ENCODE data around the gene EDAR. TPM values are rescaled to one million over a fixed set of nuclear protein-coding genes. Genes with fewer than 3 reads are reported as not detected.

Gene EDAR
- polyA plus RNA-seq, 3 donors, result not detected

- Histone ChIP-seq H3K36me3 (replicated peaks in 1 of 2; ENCODE audit: control insufficient read depth in 1 of 2, insufficient read depth in 2 of 2, low read length in 2 of 2) (no peaks in the 10 kb centered on the region), H3K4me2 (replicated peaks; ENCODE audit: extremely low read depth, low read length, poor library complexity, severe bottlenecking) (no peak overlapping the region), H3K79me2 (ENCODE audit: insufficient read depth, low read length) (no peaks in the 10 kb centered on the region), H3K4me1 (ENCODE audit: control insufficient read depth in 1 of 2, insufficient read depth in 2 of 2, low read length in 2 of 2) (no peaks in the 10 kb centered on the region), H3K4me3 (replicated peaks in 1 of 3; ENCODE audit: low read depth in 2 of 3, low read length in 3 of 3) (no peak overlapping the region), H3K9me3 (replicated peaks in 1 of 2; ENCODE audit: control insufficient read depth in 1 of 2, insufficient read depth in 1 of 2, low read length in 2 of 2) (no peaks in the 10 kb centered on the region), H3K27me3 (ENCODE audit: control insufficient read depth in 2 of 2, insufficient read depth in 2 of 2, low read length in 2 of 2) (no peaks in the 10 kb centered on the region), H2AFZ (ENCODE audit: insufficient read depth, low read depth, low read length, poor library complexity, severe bottlenecking) (no peak overlapping the region), H4K20me1 (ENCODE audit: insufficient read depth, low read length) (no peaks in the 10 kb centered on the region), H3K27ac (ENCODE audit: low read depth in 1 of 2, low read length in 2 of 2) (no peak overlapping the region), H3K9ac (ENCODE audit: insufficient read depth, low read length, poor library complexity, severe bottlenecking) (no peak overlapping the region)
- Mint-ChIP-seq H3K27ac (no peak overlapping the region), H3K4me3 (no peak overlapping the region), H3K27me3 (ENCODE audit: low read depth in 3 of 3) (peaks cover 0 to 5% (median 0%) of the 10 kb centered on the region in 3 donors), H3K36me3 (no peaks in the 10 kb centered on the region), H3K9me3 (no peaks in the 10 kb centered on the region), H3K4me1 (no peaks in the 10 kb centered on the region)
- TF ChIP-seq, protein P1, sequence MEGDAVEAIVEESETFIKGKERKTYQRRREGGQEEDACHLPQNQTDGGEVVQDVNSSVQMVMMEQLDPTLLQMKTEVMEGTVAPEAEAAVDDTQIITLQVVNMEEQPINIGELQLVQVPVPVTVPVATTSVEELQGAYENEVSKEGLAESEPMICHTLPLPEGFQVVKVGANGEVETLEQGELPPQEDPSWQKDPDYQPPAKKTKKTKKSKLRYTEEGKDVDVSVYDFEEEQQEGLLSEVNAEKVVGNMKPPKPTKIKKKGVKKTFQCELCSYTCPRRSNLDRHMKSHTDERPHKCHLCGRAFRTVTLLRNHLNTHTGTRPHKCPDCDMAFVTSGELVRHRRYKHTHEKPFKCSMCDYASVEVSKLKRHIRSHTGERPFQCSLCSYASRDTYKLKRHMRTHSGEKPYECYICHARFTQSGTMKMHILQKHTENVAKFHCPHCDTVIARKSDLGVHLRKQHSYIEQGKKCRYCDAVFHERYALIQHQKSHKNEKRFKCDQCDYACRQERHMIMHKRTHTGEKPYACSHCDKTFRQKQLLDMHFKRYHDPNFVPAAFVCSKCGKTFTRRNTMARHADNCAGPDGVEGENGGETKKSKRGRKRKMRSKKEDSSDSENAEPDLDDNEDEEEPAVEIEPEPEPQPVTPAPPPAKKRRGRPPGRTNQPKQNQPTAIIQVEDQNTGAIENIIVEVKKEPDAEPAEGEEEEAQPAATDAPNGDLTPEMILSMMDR (IDR thresholded peaks at IDR 0.05), result no peak
- intact Hi-C loops (cut with micrococcal nuclease), result no loop called here
- WGBS (ENCODE audit: insufficient coverage), result 84% methylated on average over 5 of the region's 13 CpGs
- DNase-seq, result no peak
These were observed 5.4 kb downstream of the EDAR start for GRCh38 chr2:108983610-108984009.

DNA sequence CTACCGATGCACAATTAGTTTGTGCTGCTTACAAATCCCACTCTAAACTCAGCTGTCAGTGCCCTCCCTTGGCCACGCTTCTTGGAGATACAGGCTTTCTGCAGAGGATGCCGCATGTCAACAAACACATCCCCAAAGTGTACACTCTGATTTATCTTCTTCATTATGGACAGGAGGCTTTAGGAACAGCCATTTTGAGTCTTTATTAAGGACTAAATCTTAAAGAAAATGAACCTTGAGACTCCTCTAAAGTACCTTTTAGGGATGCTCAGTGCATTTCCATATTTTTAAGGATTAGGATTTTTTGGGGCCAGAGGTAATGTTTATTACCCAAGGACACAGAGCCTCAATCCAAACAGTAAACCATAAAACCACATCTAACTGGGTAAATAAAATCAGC lies 6.0 kb downstream of the EDAR start:
- Histone ChIP-seq H2AFZ (ENCODE audit: insufficient read depth, low read depth, low read length, poor library complexity, severe bottlenecking) (no peak overlapping the region), H3K79me2 (ENCODE audit: insufficient read depth, low read length) (no peaks in the 10 kb centered on the region), H3K9me3 (replicated peaks in 1 of 2; ENCODE audit: control insufficient read depth in 1 of 2, insufficient read depth in 1 of 2, low read length in 2 of 2) (no peaks in the 10 kb centered on the region), H4K20me1 (ENCODE audit: insufficient read depth, low read length) (no peaks in the 10 kb centered on the region), H3K36me3 (replicated peaks in 1 of 2; ENCODE audit: control insufficient read depth in 1 of 2, insufficient read depth in 2 of 2, low read length in 2 of 2) (no peaks in the 10 kb centered on the region), H3K4me3 (replicated peaks in 1 of 3; ENCODE audit: low read depth in 2 of 3, low read length in 3 of 3) (no peak overlapping the region), H3K4me2 (replicated peaks; ENCODE audit: extremely low read depth, low read length, poor library complexity, severe bottlenecking) (no peak overlapping the region), H3K4me1 (ENCODE audit: control insufficient read depth in 1 of 2, insufficient read depth in 2 of 2, low read length in 2 of 2) (no peaks in the 10 kb centered on the region), H3K27ac (ENCODE audit: low read depth in 1 of 2, low read length in 2 of 2) (no peak overlapping the region), H3K9ac (ENCODE audit: insufficient read depth, low read length, poor library complexity, severe bottlenecking) (no peak overlapping the region), H3K27me3 (ENCODE audit: control insufficient read depth in 2 of 2, insufficient read depth in 2 of 2, low read length in 2 of 2) (no peaks in the 10 kb centered on the region)
- no peak for DNase-seq
- intact Hi-C loops (cut with micrococcal nuclease), result no loop called here
- Mint-ChIP-seq H3K4me3 (no peak overlapping the region), H3K27me3 (ENCODE audit: low read depth in 3 of 3) (peaks cover 0 to 2% (median 0%) of the 10 kb centered on the region in 3 donors), H3K27ac (no peak overlapping the region), H3K36me3 (no peaks in the 10 kb centered on the region), H3K9me3 (no peaks in the 10 kb centered on the region), H3K4me1 (no peaks in the 10 kb centered on the region)
- TF ChIP-seq, protein P1 (IDR thresholded peaks at IDR 0.05), result no peak
- 83% methylated on average over 1 of the region's 3 CpGs for WGBS (ENCODE audit: insufficient coverage)
